Astrocyte of the spinal cord (primary cell): ENCODE results near the gene MCTP1.

ENCODE experiments used
- DNase-seq: peaks from one replicate; pipeline ENCODE4 v3.0.0; 2011; ENCODE audit warnings: low read depth, low spot score
- H3K4me3 ChIP-seq: 2 replicates; pipeline ENCODE4 v1.5.1; 2011; ENCODE audit warnings: low read depth, mild to moderate bottlenecking, low read length, moderate library complexity
- CTCF ChIP-seq: IDR thresholded peaks from 2 replicates; pipeline ENCODE4 v1.5.1; 2012; ENCODE audit warnings: low read depth, mild to moderate bottlenecking, low read length, inconsistent platforms
- in situ Hi-C: cut with HindIII; loops from 2 replicates; pipeline ENCODE4 v1.10.0; 2017; ENCODE audit warnings: low sequenced_read_pairs

Gene MCTP1

GRCh38 chr5:95222836-95223235, 62.1 kb downstream of the MCTP1 start:
- TF ChIP-seq CTCF: no peak
- in situ Hi-C loops: no loop called here
- H3K4me3 ChIP-seq: no peak overlapping the region
- DNase-seq: no peak

GRCh38 chr5:95221234-95221633, 63.7 kb downstream of the MCTP1 start:
- no peak for DNase-seq
- TF ChIP-seq CTCF: no peak
- in situ Hi-C loops: no loop called here
- H3K4me3 ChIP-seq: no peak overlapping the region

GRCh38 chr5:95220381-95220780, 64.5 kb downstream of the MCTP1 start:
- DNase-seq: no peak
- in situ Hi-C loops: no loop called here
- no peak overlapping the region for H3K4me3 ChIP-seq
- TF ChIP-seq CTCF: no peak

GRCh38 chr5:95219411-95219810, 65.5 kb downstream of the MCTP1 start:
- in situ Hi-C loops: no loop called here
- H3K4me3 ChIP-seq: no peak overlapping the region
- no peak for TF ChIP-seq CTCF
- DNase-seq: no peak

- H3K4me3 ChIP-seq: no peak overlapping the region
- no peak for DNase-seq
- in situ Hi-C loops: no loop called here
- no peak for TF ChIP-seq CTCF
These were observed 67.0 kb downstream of the MCTP1 start for GRCh38 chr5:95217881-95218280.

- no peak for TF ChIP-seq CTCF
- in situ Hi-C loops: no loop called here
- H3K4me3 ChIP-seq: no peak overlapping the region
- DNase-seq: no peak
These were observed 67.5 kb downstream of the MCTP1 start for GRCh38 chr5:95217351-95217750.
